Measurements from ENCODE around the gene SLC25A38.

The SLC25A38 gene

DNA sequence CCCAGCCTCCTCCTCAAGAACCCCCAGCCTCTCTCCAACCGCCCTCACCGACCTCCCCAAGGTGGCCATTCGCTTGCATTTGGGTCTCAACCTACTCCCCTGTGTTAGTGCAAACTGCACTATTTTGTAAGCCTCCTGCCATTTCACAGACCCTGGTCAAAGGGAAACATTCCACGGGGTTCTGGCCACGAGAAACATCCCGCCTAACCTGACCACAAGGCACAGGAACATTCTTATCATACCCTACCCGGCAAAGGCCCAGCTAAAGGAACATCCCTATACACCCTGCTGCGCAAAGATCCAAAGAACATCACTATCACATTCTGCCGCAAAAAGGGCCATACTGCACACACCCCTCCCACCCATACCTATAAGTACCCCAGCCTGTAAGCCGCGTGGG is 46.3 kb downstream of the SLC25A38 start:
- H3K23ac ChIP-seq (ENCODE audit: low read length): no peak overlapping the region
- H2BK5ac ChIP-seq (ENCODE audit: low read length): no peak overlapping the region
- H3K4me3 ChIP-seq (ENCODE audit: low read length): no peak overlapping the region
- H3K9ac ChIP-seq (ENCODE audit: low read length): no peak overlapping the region
- H3K4me2 ChIP-seq (ENCODE audit: low read length): no peak overlapping the region
- no CpG with 5 or more reads among the region's 11 CpGs for WGBS (ENCODE audit: extremely low coverage, insufficient coverage, low lambda C conversion rate)
- no peak overlapping the region for H4K8ac ChIP-seq (ENCODE audit: low read depth, low read length)
- H2BK120ac ChIP-seq (ENCODE audit: low read depth, low read length): no peak overlapping the region
- H3K27me3 ChIP-seq (ENCODE audit: insufficient read depth, low read length, poor library complexity): no peaks in the 10 kb centered on the region
- no peaks in the 10 kb centered on the region for H3K79me1 ChIP-seq (ENCODE audit: low read length)
- no peaks in the 10 kb centered on the region for H3K4me1 ChIP-seq (ENCODE audit: control insufficient read depth, low read depth, low read length)
- no peak overlapping the region for H3K56ac ChIP-seq (ENCODE audit: low read length)
- H3K18ac ChIP-seq (ENCODE audit: low read length): no peak overlapping the region
- H3K36me3 ChIP-seq (ENCODE audit: control insufficient read depth, insufficient read depth, low read length): no peaks in the 10 kb centered on the region
- no peak overlapping the region for H2BK15ac ChIP-seq (replicated peaks; ENCODE audit: low read depth)
- no peak overlapping the region for H4K5ac ChIP-seq (ENCODE audit: low read length)
- H3K27ac ChIP-seq (ENCODE audit: low read depth, low read length): no peak overlapping the region
- H2AK5ac ChIP-seq (ENCODE audit: low read length): no peak overlapping the region
- no peaks in the 10 kb centered on the region for H3K79me2 ChIP-seq (ENCODE audit: control insufficient read depth, insufficient read depth, low read length)
- H3K4ac ChIP-seq (ENCODE audit: low read depth, low read length): no peak overlapping the region
- no peak for DNase-seq

- H3K79me1 ChIP-seq (ENCODE audit: low read length): no peaks in the 10 kb centered on the region
- H3K36me3 ChIP-seq (ENCODE audit: control insufficient read depth, insufficient read depth, low read length): no peaks in the 10 kb centered on the region
- WGBS (ENCODE audit: extremely low coverage, insufficient coverage, low lambda C conversion rate): no CpG with 5 or more reads among the region's 5 CpGs
These were observed 49.2 kb downstream of the SLC25A38 start for GRCh38 chr3:39432342-39432741.

DNA sequence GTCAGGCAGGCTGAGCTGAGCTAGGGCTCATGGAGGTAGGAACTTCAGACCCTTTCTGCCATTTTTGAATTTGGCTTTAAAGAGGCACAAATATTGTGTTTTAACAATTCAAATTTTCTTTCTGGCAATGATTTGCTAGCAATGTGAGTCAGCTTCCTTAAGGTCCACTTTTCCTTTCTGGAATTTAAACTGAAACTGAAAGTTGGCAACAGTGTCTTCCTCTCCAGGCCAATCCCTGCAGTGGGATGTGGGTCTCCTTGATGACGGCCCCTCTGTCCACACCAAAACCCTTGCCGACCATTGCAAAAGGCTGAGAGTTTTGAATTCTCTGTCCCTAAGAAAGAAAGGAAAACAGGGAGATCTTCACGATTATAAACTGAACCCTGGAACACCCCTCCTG is 50.5 kb downstream of the SLC25A38 start:
- no peak overlapping the region for H4K8ac ChIP-seq (ENCODE audit: low read depth, low read length)
- no peak overlapping the region for H3K4me3 ChIP-seq (ENCODE audit: low read length)
- H3K4me2 ChIP-seq (ENCODE audit: low read length): no peak overlapping the region
- no peak overlapping the region for H4K5ac ChIP-seq (ENCODE audit: low read length)
- no peak overlapping the region for H3K56ac ChIP-seq (ENCODE audit: low read length)
- no peak overlapping the region for H3K23ac ChIP-seq (ENCODE audit: low read length)
- H3K36me3 ChIP-seq (ENCODE audit: control insufficient read depth, insufficient read depth, low read length): no peaks in the 10 kb centered on the region
- no peak overlapping the region for H2BK15ac ChIP-seq (replicated peaks; ENCODE audit: low read depth)
- WGBS (ENCODE audit: extremely low coverage, insufficient coverage, low lambda C conversion rate): no CpG with 5 or more reads among the region's 3 CpGs
- no peak overlapping the region for H3K4ac ChIP-seq (ENCODE audit: low read depth, low read length)
- H3K79me1 ChIP-seq (ENCODE audit: low read length): no peaks in the 10 kb centered on the region
- H3K9ac ChIP-seq (ENCODE audit: low read length): no peak overlapping the region
- H3K79me2 ChIP-seq (ENCODE audit: control insufficient read depth, insufficient read depth, low read length): no peaks in the 10 kb centered on the region
- no peaks in the 10 kb centered on the region for H3K27me3 ChIP-seq (ENCODE audit: insufficient read depth, low read length, poor library complexity)
- H2AK5ac ChIP-seq (ENCODE audit: low read length): no peak overlapping the region
- no peak overlapping the region for H3K27ac ChIP-seq (ENCODE audit: low read depth, low read length)
- H3K18ac ChIP-seq (ENCODE audit: low read length): no peak overlapping the region
- H2BK5ac ChIP-seq (ENCODE audit: low read length): no peak overlapping the region
- DNase-seq: no peak
- no peak overlapping the region for H2BK120ac ChIP-seq (ENCODE audit: low read depth, low read length)
- H3K4me1 ChIP-seq (ENCODE audit: control insufficient read depth, low read depth, low read length): no peaks in the 10 kb centered on the region

More at GRCh38 chr3:39432342-39432741, 49.2 kb downstream of the SLC25A38 start:
- Histone ChIP-seq H4K5ac (ENCODE audit: low read length) (no peak overlapping the region), H3K23ac (ENCODE audit: low read length) (no peak overlapping the region), H3K79me2 (ENCODE audit: control insufficient read depth, insufficient read depth, low read length) (no peaks in the 10 kb centered on the region), H3K56ac (ENCODE audit: low read length) (no peak overlapping the region), H4K8ac (ENCODE audit: low read depth, low read length) (no peak overlapping the region), H3K4me1 (ENCODE audit: control insufficient read depth, low read depth, low read length) (no peaks in the 10 kb centered on the region), H3K27me3 (ENCODE audit: insufficient read depth, low read length, poor library complexity) (no peaks in the 10 kb centered on the region), H2BK120ac (ENCODE audit: low read depth, low read length) (no peak overlapping the region), H3K4me2 (ENCODE audit: low read length) (no peak overlapping the region), H3K27ac (ENCODE audit: low read depth, low read length) (no peak overlapping the region), H3K4me3 (ENCODE audit: low read length) (no peak overlapping the region), H2BK5ac (ENCODE audit: low read length) (no peak overlapping the region), H3K4ac (ENCODE audit: low read depth, low read length) (no peak overlapping the region), H3K18ac (ENCODE audit: low read length) (no peak overlapping the region), H2BK15ac (replicated peaks; ENCODE audit: low read depth) (no peak overlapping the region), H2AK5ac (ENCODE audit: low read length) (no peak overlapping the region), H3K9ac (ENCODE audit: low read length) (no peak overlapping the region)
- no peak for DNase-seq

DNA sequence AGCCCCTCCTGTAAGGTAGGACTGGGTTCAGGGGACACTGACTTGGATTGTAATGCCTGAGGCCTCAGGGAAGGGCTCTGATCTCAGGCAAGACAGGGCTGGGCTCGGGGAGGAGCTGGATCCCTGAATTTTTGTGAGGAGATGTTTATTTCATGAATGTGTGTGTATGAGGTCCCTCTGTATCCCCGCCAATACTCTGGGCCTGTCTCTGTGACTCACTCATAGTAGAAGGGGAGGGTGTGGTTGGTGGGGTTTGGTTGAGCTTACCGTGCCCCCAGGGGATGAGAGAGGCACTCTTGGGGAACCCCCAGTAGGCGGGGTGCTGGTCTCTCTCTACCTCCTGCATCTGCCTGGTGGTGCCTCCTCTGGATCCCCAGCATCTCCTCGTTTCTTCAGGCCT is 51.4 kb downstream of the SLC25A38 start:
- Histone ChIP-seq H3K4ac (ENCODE audit: low read depth, low read length) (no peak overlapping the region), H2AK5ac (ENCODE audit: low read length) (no peak overlapping the region), H3K18ac (ENCODE audit: low read length) (no peak overlapping the region), H2BK15ac (replicated peaks; ENCODE audit: low read depth) (no peak overlapping the region), H3K79me1 (ENCODE audit: low read length) (no peaks in the 10 kb centered on the region), H3K79me2 (ENCODE audit: control insufficient read depth, insufficient read depth, low read length) (no peaks in the 10 kb centered on the region), H3K4me3 (ENCODE audit: low read length) (no peak overlapping the region), H3K4me2 (ENCODE audit: low read length) (no peak overlapping the region), H3K4me1 (ENCODE audit: control insufficient read depth, low read depth, low read length) (no peaks in the 10 kb centered on the region), H2BK120ac (ENCODE audit: low read depth, low read length) (no peak overlapping the region), H3K27ac (ENCODE audit: low read depth, low read length) (no peak overlapping the region), H4K8ac (ENCODE audit: low read depth, low read length) (no peak overlapping the region), H3K36me3 (ENCODE audit: control insufficient read depth, insufficient read depth, low read length) (no peaks in the 10 kb centered on the region), H3K27me3 (ENCODE audit: insufficient read depth, low read length, poor library complexity) (no peaks in the 10 kb centered on the region), H4K5ac (ENCODE audit: low read length) (no peak overlapping the region), H3K23ac (ENCODE audit: low read length) (no peak overlapping the region), H2BK5ac (ENCODE audit: low read length) (no peak overlapping the region), H3K56ac (ENCODE audit: low read length) (no peak overlapping the region), H3K9ac (ENCODE audit: low read length) (no peak overlapping the region)
- WGBS (ENCODE audit: extremely low coverage, insufficient coverage, low lambda C conversion rate): no CpG with 5 or more reads among the region's 5 CpGs
- DNase-seq: no peak

- Histone ChIP-seq H3K27me3 (ENCODE audit: insufficient read depth, low read length, poor library complexity) (no peaks in the 10 kb centered on the region), H3K23ac (ENCODE audit: low read length) (no peak overlapping the region), H3K79me2 (ENCODE audit: control insufficient read depth, insufficient read depth, low read length) (no peaks in the 10 kb centered on the region), H2BK15ac (replicated peaks; ENCODE audit: low read depth) (no peak overlapping the region), H4K5ac (ENCODE audit: low read length) (no peak overlapping the region), H2AK5ac (ENCODE audit: low read length) (no peak overlapping the region), H3K79me1 (ENCODE audit: low read length) (no peaks in the 10 kb centered on the region), H3K36me3 (ENCODE audit: control insufficient read depth, insufficient read depth, low read length) (no peaks in the 10 kb centered on the region), H3K4me2 (ENCODE audit: low read length) (no peak overlapping the region), H2BK5ac (ENCODE audit: low read length) (no peak overlapping the region), H3K18ac (ENCODE audit: low read length) (no peak overlapping the region), H3K56ac (ENCODE audit: low read length) (no peak overlapping the region), H2BK120ac (ENCODE audit: low read depth, low read length) (no peak overlapping the region), H3K4ac (ENCODE audit: low read depth, low read length) (no peak overlapping the region), H4K8ac (ENCODE audit: low read depth, low read length) (no peak overlapping the region), H3K9ac (ENCODE audit: low read length) (no peak overlapping the region), H3K4me3 (ENCODE audit: low read length) (no peak overlapping the region), H3K4me1 (ENCODE audit: control insufficient read depth, low read depth, low read length) (no peaks in the 10 kb centered on the region), H3K27ac (ENCODE audit: low read depth, low read length) (peak overlapping the region; percentile 11)
- peak; percentile 59 for DNase-seq
- no CpG with 5 or more reads among the region's 1 CpG for WGBS (ENCODE audit: extremely low coverage, insufficient coverage, low lambda C conversion rate)
These were observed 52.0 kb downstream of the SLC25A38 start for GRCh38 chr3:39435006-39435748.

DNA sequence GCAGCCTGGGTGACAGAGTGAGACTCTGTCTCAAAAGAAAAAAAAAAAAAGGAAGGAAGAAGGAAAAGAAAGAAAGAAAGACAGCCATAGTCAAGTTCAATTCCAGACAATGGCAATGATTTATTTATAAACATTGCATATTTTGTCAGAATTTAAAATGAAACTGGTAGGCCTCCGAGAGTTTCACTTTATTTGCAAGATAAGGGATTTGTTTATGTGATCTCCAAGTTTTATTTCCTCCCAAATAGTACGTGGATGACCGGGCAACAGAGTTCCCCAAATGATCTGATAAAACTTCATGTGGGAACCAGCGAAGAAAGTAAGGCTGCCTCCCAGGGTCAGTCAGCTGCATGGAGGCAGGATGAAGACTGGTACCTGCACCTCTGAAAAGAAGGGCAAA is 55.7 kb downstream of the SLC25A38 start:
- no peak overlapping the region for H3K23ac ChIP-seq (ENCODE audit: low read length)
- H3K4ac ChIP-seq (ENCODE audit: low read depth, low read length): no peak overlapping the region
- H3K79me2 ChIP-seq (ENCODE audit: control insufficient read depth, insufficient read depth, low read length): no peaks in the 10 kb centered on the region
- H4K5ac ChIP-seq (ENCODE audit: low read length): no peak overlapping the region
- H2BK120ac ChIP-seq (ENCODE audit: low read depth, low read length): no peak overlapping the region
- no peak overlapping the region for H3K4me3 ChIP-seq (ENCODE audit: low read length)
- no peak overlapping the region for H3K4me2 ChIP-seq (ENCODE audit: low read length)
- no peak for DNase-seq
- no peaks in the 10 kb centered on the region for H3K79me1 ChIP-seq (ENCODE audit: low read length)
- H3K4me1 ChIP-seq (ENCODE audit: control insufficient read depth, low read depth, low read length): no peaks in the 10 kb centered on the region
- no peak overlapping the region for H4K8ac ChIP-seq (ENCODE audit: low read depth, low read length)
- no CpG with 5 or more reads among the region's 4 CpGs for WGBS (ENCODE audit: extremely low coverage, insufficient coverage, low lambda C conversion rate)
- H2BK15ac ChIP-seq (replicated peaks; ENCODE audit: low read depth): no peak overlapping the region
- H2AK5ac ChIP-seq (ENCODE audit: low read length): no peak overlapping the region
- no peak overlapping the region for H3K9ac ChIP-seq (ENCODE audit: low read length)
- H3K36me3 ChIP-seq (ENCODE audit: control insufficient read depth, insufficient read depth, low read length): no peaks in the 10 kb centered on the region
- no peak overlapping the region for H3K18ac ChIP-seq (ENCODE audit: low read length)
- H3K56ac ChIP-seq (ENCODE audit: low read length): no peak overlapping the region
- no peak overlapping the region for H3K27ac ChIP-seq (ENCODE audit: low read depth, low read length)
- no peak overlapping the region for H2BK5ac ChIP-seq (ENCODE audit: low read length)
- H3K27me3 ChIP-seq (ENCODE audit: insufficient read depth, low read length, poor library complexity): no peaks in the 10 kb centered on the region

Measured in mesendoderm (in vitro differentiated cells).